Middle frontal gyrus (tissue), 1 donor: Measurements from ENCODE around the gene TMEM54.
"Not testable (repeated sequence)": the region's sequence is repeated elsewhere in the genome, so short reads cannot be mapped to it uniquely, and the experiment has no call there.

Source experiments
- DNase-seq: peaks from one replicate; pipeline ENCODE4 v3.0.0-alpha.2; 2015; ENCODE audit warnings: low spot score; ENCODE audit errors: extremely low spot score

The TMEM54 gene

DNA sequence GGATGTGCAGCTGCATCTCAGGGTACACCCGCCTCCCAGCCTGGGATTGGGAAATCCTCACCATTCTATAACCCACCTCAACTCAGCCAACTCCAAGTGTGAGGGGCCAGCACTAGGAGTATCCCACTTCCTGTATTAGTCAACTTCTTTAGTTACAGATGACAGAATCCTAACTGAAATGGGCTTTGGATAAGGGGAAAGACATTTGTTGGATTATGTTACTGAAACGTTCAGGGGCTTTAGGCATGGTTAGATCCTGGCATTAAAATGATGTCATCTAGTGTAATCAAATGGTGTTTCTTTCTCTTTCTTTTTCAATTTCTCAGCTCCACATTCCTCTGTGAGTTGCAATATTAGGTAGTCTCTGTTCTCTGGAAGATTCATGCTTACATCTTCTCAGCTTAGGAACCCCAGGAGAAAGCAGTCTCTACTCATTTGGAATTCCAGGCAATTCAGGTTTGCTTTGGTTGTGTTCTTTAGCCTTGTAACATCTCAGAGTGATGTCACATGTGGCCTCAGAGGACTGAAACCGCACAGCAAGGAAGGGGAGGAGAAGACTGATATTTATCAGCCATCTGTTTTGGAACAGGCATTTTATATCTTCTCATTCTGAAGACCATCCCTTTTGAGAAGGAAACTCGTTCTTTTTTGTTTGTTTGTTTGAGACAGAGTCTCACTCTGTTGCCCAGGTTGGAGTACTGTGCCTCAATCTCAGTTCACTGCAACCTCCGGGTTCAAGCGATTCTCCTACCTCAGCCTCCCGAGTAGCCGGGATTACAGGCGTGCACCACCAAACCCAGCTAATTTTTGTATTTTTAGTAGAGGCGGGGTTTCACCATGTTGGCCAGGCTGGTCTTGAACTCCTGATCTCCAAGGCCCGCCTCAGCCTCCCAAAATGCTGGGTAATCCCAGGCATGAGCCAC lies 18.9 kb upstream of the TMEM54 start:
- DNase-seq = no peak

DNA sequence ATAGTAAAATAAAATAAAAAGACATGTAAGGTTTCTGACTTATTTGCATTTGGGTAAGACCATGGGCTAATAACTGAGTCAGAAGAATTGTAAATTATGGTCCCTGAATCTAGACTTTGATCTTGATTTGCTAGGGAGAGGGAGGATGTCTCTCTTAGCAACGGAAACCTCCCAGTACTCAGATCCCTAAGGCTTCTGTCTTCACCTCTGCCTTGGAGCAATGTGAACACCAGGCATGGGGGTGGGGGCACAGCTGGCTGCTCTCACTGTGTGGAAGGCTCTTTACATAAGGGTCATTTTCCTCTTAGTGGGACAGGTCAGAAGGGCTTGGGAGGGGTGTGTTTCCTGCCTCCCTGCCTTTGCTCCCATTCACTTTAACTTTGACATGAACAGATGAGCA lies 17.0 kb upstream of the TMEM54 start:
- DNase-seq = no peak

DNA sequence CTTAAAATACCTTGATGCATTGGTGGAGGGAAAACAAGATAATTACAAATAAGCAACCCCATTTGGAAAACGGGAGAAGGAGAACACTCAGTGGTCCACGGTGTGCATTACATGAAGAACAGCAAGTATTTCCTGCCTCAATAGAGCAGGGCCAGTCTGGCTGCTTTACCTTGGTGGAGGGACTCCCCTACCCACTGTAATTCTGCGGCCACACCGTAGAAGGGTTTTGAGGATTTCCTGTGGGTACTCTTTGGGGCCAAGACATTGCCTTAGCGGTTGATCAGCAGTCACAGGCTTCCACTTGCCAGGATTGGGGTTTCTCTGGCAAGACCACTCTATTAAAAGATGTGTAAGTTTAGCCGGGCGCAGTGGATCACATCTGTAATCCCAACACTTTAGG lies 16.3 kb upstream of the TMEM54 start:
- DNase-seq = no peak

DNA sequence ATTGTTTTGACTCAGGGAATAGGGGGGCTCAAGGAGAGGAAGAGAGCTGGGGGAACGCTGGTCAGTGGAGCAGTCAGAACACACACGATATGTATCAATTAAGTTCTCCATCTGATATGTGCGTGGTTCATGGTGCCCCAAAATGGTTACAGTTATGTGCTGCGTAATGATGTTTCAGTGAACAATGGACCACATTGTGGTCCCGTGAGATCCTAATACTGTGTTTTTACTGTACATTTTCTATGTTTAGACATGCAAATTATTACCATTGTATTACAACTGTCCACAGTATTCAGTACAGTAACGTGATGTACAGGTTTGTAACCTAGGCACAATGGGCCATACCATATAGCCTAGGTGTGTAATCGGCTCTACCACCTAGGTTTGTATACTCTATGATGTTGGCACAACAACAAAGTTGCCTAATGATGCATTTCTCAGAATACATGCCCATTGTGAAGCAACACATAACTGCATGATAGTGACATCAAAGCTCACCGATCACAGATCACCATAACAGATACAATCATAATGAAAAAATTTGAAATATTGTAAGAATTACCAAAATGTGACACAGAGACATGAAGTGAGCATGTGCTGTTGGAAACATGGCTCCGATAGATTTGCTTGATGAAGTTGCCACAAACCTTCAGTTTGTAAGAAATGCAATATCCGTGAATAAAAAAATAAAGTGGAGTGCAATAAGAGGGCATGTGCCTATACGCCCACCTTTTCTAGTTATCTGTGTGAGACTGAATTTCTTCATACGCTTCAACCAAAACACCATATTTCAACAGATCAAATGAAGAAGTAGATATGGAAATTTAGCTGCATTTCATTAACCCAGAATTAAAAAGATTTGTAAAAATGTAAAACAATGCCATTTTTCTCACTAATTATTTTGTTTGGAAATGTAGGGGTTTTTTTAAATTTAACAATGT lies 14.8 kb upstream of the TMEM54 start:
- no peak for DNase-seq

DNA sequence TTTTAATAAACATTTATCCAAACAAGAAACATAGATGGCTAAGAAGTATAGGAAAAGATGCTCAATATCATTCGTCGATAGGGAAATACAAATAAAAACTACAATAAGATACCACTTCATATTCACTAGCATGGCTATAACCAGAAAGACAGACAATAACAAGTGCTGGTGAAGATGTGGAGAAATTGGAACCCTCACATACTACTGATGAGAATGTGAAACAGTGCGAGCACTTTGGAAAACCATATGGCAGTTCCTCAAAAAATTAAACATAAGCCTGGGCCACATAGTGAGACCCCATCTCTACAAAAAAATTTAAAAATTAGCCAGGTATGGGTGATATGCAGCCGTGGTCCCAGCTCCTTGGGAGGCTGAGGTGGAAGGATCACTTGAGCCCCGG lies 9.1 kb upstream of the TMEM54 start:
- DNase-seq = no peak

DNA sequence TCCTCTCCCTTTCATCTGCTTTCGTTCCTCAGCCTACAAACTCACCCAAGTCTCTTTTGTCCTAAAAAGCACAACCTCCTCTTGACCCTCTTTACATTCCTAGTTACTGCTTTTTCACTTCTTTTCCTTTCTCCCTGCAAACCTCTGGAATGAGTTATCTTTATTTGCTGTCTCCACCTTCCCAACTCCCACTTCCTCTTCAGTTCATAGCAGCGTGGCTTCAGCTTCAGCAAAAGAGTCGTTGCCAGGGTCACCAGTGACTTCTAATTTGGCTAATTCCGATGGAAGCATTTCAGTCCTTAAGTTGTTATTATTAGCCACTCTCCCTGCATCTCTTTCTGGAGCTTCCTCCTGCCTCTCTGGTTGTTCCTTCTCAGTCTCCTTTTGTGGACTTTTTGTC lies 6.2 kb upstream of the TMEM54 start:
- DNase-seq = no peak

DNA sequence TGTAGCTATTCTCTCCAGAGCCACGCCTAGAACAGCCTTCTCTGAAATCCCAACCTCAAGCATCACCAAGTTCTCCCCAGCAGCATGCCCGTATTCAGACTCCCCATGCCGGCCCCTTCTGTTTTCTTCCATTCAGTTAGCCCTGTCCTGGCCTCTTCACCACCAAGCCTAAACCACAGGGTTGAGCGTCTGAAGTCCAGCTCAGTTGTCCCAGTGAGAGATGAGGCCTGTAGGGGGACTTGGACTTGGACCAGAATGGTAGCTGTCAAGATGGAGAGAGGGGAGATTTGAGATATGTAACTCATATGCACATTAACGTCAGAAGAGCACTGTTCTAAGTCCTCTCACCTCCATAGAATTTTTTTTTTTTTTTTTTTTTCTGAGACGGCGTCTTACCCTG lies 5.5 kb upstream of the TMEM54 start:
- no peak for DNase-seq

DNA sequence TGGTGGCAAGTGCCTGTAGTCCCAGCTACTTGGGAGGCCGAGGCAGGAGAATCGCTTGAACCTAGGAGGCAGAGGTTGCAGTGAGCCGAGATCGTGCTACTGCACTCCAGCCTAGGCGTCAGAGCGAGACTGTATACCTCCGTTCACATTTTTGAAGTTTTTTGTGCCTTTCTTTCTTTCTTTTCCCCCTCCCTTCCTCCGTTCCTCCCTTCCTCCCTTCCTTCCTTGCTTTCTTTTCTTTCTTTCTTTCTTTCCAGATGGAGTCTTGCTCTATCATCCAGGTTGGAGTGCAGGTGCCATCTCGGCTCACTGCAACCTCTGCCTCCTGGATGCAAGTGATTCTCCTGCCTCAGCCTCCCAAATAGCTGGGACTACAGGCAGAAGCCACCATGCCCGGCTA lies 4.4 kb upstream of the TMEM54 start:
- not testable (repeated sequence) for DNase-seq

DNA sequence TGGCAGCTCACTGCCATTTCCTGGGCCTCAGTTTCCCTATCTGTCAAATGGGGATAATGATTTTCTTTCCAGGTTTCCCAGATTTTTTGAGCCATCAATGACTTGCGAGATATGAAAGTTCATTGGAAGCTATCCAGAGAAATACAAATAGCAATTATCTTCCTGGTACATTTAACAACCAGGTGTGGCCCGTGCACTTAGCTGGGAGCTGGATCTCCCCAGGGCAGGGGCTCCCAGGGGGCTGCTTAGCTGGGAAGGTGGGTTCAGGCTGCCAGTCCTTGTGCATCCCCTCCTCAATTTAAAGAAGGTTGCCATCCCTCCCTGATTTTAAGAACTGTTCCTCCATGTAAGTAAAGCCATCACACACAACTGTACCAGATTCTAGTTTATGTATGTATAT lies 3.6 kb upstream of the TMEM54 start:
- no peak for DNase-seq

DNA sequence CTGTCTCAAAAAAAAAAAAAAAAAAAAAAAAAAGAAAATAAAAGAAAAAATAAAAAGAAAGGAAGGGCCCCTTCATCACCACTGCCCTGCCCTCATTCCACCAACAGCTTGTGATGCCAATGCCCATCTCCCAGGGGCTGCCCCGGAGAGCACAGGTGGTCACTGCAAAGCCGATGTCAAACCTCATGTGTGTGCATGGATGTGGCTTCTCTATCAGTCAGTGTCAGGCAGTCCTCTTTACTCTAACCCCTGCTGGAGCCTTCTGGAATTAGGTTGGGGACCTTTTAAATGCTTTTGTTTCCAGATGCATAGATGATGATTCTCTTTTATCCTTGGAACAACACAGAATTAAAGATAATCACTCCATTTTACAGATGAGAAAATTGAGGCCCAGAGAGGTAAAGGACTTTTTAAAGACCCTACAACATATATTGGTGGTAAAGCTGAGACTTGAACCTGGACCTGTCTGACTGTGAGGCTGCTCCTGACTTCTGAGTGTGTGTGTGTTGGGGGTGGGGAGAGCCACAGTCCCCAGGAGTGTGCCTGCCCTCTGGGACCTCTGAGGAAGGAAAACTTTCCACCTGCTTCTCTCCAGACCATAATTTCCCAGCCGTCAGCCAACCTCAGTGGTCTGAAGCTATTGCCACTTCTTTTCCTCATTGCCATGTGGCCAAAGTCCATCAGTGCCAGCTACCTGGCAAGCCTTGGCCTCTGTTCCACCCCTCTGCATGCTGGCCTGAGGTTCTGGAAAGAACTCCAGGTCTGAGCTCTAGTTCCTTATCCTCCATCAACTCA lies 3.0 kb upstream of the TMEM54 start:
- no peak for DNase-seq

DNA sequence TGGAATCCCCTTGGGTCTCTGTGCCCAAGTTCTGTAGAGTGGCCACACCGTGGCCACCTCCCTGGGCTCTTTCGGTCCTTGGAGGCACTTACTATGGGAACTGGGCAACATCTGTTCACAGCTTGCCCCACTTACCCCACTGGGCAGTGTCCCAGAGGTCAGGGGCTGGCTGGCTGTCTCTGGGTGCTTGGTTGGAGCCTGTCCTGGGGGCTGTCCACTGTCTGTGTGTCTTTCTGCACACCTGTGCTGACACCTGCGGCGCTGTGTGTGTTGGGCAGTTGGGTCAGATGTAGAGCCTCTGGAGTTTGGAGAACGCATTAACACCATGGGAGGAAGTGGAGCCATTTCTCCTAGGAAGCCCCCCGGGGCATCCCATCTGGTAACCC lies 1.3 kb upstream of the TMEM54 start:
- no peak for DNase-seq

DNA sequence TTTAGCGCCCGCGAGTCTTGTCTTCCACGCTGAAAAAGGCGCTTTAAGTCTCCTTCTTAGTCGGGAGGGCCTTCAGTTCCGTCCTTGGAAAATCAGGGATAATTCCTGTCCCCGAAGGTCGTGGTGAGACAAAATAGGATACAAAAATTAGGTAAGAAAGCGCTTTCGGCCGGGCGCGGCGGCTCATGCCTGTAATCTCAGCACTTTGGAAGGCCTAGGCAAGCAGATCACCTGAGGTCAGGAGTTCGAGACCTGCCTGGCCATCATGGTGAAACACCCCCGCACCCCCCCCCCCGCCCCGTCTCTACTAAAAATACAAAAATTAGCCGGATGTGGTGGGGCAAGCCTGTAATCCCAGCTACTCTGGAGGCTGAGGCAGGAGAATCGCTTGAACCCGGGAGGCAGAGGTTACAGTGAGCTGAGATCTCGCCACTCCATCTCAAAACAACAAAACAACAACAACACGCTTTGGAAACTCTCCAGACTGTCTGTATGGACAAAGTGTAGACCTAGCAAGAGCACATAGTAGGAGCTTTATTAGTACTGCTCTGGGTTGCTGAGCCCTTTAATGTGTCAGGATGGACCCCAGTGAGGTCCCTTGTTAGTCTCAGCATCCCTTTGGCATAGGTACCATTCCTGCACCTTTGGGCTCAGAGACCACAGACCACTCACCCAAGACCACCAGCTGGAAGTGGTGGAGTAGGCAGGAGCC lies 790 bp upstream of the TMEM54 start:
- DNase-seq = no peak

DNA sequence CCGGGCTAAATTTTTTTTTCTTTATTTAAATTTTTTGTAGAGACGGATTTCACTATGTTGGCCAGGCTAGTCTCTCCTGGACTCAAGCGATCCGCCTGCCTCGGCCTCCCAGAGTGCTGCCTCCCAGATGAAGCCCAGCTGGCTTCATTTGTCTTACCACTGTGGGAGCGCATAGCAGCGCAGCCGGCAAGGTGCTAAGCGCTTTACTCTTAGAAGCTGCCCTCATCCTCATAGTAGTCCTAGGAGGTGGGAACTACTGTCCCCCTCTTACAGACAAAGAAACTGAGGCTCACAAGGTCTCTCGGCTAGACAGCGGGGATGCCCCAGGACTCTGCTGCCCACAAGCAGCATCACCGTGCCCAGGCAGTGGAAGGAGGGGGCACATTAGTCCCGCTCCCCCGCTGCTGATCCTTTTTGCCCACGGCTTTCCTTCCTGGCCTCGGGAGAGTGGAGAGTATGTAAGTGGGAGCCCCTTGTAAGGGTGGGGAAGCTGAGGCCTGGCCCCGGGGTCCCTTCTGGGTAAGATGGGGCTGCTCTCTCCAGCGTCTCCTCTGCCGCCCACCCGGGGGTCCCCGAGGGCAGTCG lies 726 bp downstream of the TMEM54 start:
- no peak for DNase-seq

DNA sequence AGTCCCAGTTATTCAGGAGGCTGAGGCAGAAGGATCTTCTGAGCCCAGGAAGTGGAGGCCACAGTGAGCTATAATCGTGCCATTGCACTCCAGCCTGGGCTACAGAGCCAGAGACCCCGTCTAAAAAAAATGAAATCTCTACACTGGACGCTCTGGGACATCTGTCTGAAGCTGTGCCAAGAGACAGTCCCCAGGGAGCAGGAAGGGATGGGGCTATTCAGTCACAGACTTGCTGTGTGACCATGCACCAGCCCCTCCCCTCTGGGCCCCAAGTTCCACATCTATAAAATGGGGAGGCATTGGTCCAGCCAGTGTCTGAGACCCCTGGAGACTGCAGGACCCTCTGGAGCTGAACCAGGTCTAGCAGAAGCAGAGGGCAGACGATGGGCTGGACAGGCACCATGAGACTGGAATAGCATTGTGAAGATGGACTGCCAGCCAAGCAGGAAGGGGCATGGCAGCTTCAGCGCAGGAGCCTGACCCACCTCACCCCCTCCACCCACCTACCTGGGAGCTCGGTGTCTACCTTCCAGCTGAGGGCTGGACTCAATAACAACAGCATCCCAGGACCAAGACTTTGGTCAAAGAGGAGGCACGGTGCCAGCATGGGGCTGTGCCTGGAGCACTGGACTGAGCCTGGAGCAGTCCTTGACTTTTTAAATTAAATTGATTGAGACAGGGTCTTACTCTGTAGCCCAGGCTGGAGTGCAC lies 1.4 kb downstream of the TMEM54 start:
- no peak for DNase-seq

DNA sequence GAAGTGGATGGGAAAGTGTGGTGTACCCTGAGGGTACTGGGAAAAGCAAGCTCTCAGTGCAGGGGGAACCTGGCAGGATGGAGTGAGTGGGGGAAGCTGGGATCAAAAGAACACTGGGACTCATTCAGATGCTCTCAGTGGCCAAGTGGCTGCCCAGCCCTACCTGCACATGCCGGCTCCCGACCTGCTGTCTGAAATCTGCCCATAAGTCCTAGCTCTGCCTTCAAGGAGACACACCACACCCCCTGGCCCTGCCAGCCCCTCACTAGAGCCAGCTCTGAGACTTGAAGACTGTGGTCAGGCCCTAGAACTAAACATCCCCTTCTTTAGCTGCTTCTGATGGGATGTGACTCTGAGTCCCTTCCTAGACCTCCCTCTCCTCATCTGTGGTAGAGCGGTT lies 2.2 kb downstream of the TMEM54 start:
- DNase-seq = no peak

DNA sequence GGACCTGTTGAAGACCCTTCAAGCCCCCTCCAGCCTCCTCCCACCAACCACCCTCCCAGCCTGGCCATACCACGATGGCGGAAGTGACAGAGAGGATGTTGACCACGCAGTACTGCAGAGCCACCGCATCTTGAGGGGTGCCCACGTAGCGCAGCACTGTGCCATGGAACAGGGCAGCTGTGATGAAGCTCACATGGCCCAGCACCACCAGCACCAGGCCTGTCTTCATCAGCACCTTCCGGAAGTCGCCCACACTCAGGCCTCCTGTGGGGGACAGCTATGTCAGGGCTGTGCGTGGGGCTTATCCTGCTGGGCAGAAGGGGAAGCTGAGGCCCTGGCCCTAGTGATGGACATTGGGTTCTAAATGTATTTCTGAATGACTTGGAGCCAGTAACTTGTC lies 3.1 kb downstream of the TMEM54 start:
- DNase-seq = no peak

DNA sequence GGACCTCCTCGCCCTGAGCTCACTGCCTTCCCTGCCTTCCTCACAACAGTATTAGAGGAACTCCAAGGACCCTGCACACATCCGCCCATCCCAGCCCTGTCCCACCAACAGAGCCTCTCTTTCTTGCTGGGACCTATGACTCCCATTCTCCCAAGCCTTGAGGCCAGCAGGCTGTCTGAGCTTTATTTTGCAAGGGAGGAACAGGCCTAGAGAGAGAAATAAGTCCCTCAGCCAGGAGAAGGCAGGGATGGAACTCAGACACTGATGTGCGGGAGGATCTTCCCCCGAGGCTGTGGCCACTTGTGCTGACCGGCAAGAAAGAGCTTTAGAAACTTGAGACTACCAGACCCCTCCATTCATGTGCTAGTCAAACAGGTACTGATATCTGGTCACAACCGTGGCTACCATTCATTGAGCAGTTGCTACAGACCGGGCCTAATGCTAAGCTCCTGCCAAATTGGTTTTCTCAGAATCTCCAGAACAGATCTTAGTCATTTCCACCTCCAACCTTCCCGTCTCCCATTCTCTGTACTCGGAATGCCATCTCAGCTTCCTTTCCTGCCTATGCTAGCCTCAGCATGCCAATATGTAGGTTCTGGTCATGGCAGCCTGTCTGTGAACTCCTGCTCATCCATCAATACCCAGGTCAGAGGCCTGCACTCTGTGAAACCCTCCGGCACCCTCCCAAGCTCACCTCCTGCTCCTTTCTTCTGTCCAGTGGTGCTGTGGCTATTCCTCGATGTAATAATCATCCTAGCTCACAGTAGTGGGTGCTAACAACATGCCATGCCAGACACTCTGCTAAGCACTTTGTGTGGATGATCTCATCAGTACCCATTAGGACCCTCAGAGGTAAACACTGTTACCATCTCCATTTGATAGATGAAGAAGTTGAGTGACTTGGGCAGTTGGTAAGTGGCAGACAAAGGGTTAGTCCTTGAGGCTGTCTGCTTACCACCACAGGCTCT lies 3.8 kb downstream of the TMEM54 start:
- no peak for DNase-seq

DNA sequence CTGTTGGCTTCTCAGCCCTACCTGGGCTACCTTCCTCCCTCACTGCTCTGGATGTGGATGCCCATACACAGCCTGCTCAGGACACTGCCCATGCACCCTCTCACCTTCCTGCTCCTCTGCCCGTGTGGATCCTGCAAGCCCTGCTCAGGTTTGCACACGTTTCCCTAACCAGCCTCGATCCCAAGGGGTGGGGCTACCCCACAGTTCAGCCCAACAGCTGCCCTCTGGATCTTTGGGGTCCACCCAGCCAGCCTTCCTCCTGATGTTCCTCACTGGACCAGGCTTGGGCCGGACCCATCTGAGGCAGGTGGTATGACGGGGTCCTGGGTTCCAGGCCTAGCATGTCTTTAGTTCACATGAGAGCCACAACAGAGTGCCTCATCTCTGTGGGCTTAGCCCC lies 4.7 kb downstream of the TMEM54 start:
- DNase-seq = no peak
